Measurements from ENCODE around the gene NDUFA8. TPM values are rescaled to one million over a fixed set of nuclear protein-coding genes. Genes with fewer than 3 reads are reported as not detected.
A peak's percentile ranks its signal among the peaks of the same experiment; 100 is the strongest.

The NDUFA8 gene
- total RNA-seq, 1 experiment from 2014 or later: 70.7 TPM

DNA sequence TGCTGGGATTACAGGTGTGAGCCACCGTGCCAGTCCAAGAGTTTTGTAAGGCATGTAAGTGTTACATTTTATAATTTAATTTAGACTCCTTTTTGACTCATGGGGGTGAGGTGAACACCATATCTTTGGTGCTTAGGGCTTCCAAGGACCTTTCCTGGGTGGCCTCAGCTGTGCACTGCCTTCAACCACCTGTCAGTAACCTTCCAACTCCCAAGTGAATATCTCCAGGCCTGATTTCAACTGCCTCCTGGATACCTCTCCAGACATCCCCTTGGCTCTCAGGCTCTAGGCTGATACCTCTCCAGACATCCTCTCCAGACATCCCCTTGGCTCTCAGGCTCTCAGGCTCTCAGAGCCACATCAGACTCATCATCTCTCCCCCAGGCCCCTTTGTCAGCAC, 35.5 kb downstream of the NDUFA8 start:
- ATAC-seq (no peak), DNase-seq (ENCODE audit: low spot score) (no peak)
- TF ChIP-seq, protein P1, sequence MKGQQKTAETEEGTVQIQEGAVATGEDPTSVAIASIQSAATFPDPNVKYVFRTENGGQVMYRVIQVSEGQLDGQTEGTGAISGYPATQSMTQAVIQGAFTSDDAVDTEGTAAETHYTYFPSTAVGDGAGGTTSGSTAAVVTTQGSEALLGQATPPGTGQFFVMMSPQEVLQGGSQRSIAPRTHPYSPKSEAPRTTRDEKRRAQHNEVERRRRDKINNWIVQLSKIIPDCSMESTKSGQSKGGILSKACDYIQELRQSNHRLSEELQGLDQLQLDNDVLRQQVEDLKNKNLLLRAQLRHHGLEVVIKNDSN (CRISPR knock-in tag; IDR thresholded peaks at IDR 0.05): no peak
- TF ChIP-seq ZNF671 (CRISPR knock-in tag; IDR thresholded peaks at IDR 0.05) (no peak), GABPB1 (CRISPR knock-in tag; IDR thresholded peaks at IDR 0.05) (no peak), TEAD4 (CRISPR knock-in tag; IDR thresholded peaks at IDR 0.05) (no peak), NR3C1 (CRISPR knock-in tag; conservative IDR thresholded peaks at IDR 0.05; ENCODE audit: low read depth) (no peak)
- TF ChIP-seq, protein P2, sequence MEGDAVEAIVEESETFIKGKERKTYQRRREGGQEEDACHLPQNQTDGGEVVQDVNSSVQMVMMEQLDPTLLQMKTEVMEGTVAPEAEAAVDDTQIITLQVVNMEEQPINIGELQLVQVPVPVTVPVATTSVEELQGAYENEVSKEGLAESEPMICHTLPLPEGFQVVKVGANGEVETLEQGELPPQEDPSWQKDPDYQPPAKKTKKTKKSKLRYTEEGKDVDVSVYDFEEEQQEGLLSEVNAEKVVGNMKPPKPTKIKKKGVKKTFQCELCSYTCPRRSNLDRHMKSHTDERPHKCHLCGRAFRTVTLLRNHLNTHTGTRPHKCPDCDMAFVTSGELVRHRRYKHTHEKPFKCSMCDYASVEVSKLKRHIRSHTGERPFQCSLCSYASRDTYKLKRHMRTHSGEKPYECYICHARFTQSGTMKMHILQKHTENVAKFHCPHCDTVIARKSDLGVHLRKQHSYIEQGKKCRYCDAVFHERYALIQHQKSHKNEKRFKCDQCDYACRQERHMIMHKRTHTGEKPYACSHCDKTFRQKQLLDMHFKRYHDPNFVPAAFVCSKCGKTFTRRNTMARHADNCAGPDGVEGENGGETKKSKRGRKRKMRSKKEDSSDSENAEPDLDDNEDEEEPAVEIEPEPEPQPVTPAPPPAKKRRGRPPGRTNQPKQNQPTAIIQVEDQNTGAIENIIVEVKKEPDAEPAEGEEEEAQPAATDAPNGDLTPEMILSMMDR (IDR thresholded peaks at IDR 0.05): no peak
- TF ChIP-seq, protein P3, sequence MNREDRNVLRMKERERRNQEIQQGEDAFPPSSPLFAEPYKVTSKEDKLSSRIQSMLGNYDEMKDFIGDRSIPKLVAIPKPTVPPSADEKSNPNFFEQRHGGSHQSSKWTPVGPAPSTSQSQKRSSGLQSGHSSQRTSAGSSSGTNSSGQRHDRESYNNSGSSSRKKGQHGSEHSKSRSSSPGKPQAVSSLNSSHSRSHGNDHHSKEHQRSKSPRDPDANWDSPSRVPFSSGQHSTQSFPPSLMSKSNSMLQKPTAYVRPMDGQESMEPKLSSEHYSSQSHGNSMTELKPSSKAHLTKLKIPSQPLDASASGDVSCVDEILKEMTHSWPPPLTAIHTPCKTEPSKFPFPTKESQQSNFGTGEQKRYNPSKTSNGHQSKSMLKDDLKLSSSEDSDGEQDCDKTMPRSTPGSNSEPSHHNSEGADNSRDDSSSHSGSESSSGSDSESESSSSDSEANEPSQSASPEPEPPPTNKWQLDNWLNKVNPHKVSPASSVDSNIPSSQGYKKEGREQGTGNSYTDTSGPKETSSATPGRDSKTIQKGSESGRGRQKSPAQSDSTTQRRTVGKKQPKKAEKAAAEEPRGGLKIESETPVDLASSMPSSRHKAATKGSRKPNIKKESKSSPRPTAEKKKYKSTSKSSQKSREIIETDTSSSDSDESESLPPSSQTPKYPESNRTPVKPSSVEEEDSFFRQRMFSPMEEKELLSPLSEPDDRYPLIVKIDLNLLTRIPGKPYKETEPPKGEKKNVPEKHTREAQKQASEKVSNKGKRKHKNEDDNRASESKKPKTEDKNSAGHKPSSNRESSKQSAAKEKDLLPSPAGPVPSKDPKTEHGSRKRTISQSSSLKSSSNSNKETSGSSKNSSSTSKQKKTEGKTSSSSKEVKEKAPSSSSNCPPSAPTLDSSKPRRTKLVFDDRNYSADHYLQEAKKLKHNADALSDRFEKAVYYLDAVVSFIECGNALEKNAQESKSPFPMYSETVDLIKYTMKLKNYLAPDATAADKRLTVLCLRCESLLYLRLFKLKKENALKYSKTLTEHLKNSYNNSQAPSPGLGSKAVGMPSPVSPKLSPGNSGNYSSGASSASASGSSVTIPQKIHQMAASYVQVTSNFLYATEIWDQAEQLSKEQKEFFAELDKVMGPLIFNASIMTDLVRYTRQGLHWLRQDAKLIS (CRISPR knock-in tag; IDR thresholded peaks at IDR 0.05; ENCODE audit: borderline replicate concordance): no peak
- TF ChIP-seq, protein P4, sequence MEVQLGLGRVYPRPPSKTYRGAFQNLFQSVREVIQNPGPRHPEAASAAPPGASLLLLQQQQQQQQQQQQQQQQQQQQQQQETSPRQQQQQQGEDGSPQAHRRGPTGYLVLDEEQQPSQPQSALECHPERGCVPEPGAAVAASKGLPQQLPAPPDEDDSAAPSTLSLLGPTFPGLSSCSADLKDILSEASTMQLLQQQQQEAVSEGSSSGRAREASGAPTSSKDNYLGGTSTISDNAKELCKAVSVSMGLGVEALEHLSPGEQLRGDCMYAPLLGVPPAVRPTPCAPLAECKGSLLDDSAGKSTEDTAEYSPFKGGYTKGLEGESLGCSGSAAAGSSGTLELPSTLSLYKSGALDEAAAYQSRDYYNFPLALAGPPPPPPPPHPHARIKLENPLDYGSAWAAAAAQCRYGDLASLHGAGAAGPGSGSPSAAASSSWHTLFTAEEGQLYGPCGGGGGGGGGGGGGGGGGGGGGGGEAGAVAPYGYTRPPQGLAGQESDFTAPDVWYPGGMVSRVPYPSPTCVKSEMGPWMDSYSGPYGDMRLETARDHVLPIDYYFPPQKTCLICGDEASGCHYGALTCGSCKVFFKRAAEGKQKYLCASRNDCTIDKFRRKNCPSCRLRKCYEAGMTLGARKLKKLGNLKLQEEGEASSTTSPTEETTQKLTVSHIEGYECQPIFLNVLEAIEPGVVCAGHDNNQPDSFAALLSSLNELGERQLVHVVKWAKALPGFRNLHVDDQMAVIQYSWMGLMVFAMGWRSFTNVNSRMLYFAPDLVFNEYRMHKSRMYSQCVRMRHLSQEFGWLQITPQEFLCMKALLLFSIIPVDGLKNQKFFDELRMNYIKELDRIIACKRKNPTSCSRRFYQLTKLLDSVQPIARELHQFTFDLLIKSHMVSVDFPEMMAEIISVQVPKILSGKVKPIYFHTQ (CRISPR knock-in tag; IDR thresholded peaks at IDR 0.05): no peak
- Mint-ChIP-seq H3K4me3 (no peak overlapping the region), H3K9me3 (no peaks in the 10 kb centered on the region), H3K27me3 (ENCODE audit: low read depth) (peaks cover 38% of the 10 kb centered on the region), H3K4me1 (peaks cover 24% of the 10 kb centered on the region), H3K27ac (no peak overlapping the region), H3K36me3 (no peaks in the 10 kb centered on the region)
- ChIA-PET CTCF (interaction anchor here (1.0 to 24.3 kb wide), 32 partner anchors 10 to 578 kb away, joined by 3 to 627 read pairs (median 10); partner anchors contain the start of genes LHX6, MORN5, MRRF and NDUFA8), POLR2A (interaction anchor here (1.9 kb wide), 1 partner anchor 25 kb away, joined by 6 read pairs; no protein-coding TSS in a partner anchor)

DNA sequence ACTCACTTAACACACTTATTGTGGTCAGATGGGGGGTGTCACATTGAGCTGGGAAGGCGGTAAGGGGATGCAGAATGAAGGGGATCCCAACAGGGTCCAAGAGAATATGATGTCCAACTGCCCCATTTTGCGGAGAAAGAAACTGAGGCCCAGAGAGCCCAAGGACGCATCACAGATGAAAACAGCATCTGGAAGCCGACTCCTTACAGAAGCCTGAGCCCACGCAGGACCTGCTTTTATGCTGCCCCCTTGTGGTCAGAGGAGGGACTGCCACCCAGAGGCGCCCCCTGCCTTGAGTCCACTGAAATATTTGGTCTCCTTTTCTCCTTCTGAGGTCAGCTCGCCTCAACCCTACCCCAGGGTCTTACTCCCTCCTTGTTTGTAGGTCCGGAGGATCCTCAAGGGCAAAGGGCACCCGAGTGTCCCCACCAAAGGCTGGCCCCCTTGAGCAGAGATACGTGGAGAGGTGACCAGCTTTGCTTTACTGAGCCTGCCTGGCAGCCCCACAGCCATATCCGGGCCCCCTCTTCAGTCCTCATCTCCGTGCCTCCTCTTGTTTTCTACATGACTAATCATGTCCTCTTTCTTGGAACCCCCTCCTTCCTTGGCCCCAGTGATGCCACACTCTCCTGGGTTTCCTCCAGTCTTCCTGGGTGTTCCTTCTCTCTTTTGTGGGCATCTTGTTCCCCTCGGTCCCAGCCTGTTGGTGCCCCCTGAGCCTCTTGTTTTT, 36.5 kb downstream of the NDUFA8 start:
- CTCF ChIA-PET: interaction anchor here (0.6 to 24.3 kb wide), 39 partner anchors 10 to 676 kb away, joined by 3 to 627 read pairs (median 5); partner anchors contain the start of genes LHX6, MORN5, MRRF and NDUFA8
- ATAC-seq (peak; percentile 40), DNase-seq (ENCODE audit: low spot score) (peak; percentile 86)
- POLR2A ChIA-PET: interaction anchor here (1.9 kb wide), 1 partner anchor 24 kb away, joined by 6 read pairs; no protein-coding TSS in a partner anchor
- Mint-ChIP-seq H3K9me3 (no peaks in the 10 kb centered on the region), H3K27ac (no peak overlapping the region), H3K4me3 (no peak overlapping the region), H3K36me3 (no peaks in the 10 kb centered on the region), H3K27me3 (ENCODE audit: low read depth) (peaks cover 37% of the 10 kb centered on the region), H3K4me1 (peaks cover 24% of the 10 kb centered on the region)
- TF ChIP-seq RORB (CRISPR knock-in tag; IDR thresholded peaks at IDR 0.05): no peak
- no peak for TF ChIP-seq NR1H2 (CRISPR knock-in tag; IDR thresholded peaks at IDR 0.05)
- no peak for TF ChIP-seq FOXJ3 (CRISPR knock-in tag; IDR thresholded peaks at IDR 0.05; ENCODE audit: borderline replicate concordance)
- TF ChIP-seq, protein P5, sequence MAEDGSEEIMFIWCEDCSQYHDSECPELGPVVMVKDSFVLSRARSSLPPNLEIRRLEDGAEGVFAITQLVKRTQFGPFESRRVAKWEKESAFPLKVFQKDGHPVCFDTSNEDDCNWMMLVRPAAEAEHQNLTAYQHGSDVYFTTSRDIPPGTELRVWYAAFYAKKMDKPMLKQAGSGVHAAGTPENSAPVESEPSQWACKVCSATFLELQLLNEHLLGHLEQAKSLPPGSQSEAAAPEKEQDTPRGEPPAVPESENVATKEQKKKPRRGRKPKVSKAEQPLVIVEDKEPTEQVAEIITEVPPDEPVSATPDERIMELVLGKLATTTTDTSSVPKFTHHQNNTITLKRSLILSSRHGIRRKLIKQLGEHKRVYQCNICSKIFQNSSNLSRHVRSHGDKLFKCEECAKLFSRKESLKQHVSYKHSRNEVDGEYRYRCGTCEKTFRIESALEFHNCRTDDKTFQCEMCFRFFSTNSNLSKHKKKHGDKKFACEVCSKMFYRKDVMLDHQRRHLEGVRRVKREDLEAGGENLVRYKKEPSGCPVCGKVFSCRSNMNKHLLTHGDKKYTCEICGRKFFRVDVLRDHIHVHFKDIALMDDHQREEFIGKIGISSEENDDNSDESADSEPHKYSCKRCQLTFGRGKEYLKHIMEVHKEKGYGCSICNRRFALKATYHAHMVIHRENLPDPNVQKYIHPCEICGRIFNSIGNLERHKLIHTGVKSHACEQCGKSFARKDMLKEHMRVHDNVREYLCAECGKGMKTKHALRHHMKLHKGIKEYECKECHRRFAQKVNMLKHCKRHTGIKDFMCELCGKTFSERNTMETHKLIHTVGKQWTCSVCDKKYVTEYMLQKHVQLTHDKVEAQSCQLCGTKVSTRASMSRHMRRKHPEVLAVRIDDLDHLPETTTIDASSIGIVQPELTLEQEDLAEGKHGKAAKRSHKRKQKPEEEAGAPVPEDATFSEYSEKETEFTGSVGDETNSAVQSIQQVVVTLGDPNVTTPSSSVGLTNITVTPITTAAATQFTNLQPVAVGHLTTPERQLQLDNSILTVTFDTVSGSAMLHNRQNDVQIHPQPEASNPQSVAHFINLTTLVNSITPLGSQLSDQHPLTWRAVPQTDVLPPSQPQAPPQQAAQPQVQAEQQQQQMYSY (CRISPR knock-in tag; IDR thresholded peaks at IDR 0.05): no peak
- TF ChIP-seq, protein P6, sequence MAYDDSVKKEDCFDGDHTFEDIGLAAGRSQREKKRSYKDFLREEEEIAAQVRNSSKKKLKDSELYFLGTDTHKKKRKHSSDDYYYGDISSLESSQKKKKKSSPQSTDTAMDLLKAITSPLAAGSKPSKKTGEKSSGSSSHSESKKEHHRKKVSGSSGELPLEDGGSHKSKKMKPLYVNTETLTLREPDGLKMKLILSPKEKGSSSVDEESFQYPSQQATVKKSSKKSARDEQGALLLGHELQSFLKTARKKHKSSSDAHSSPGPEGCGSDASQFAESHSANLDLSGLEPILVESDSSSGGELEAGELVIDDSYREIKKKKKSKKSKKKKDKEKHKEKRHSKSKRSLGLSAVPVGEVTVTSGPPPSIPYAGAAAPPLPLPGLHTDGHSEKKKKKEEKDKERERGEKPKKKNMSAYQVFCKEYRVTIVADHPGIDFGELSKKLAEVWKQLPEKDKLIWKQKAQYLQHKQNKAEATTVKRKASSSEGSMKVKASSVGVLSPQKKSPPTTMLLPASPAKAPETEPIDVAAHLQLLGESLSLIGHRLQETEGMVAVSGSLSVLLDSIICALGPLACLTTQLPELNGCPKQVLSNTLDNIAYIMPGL (CRISPR knock-in tag; IDR thresholded peaks at IDR 0.05): 0 out of 2 replicates have a peak, but pooled peaks have one; percentile 40
- no peak for TF ChIP-seq RELA (CRISPR knock-in tag; IDR thresholded peaks at IDR 0.05; ENCODE audit: borderline replicate concordance)
- peak; percentile 57; the same call in 1 of the 2 replicates for TF ChIP-seq GTF2I (CRISPR knock-in tag; conservative IDR thresholded peaks at IDR 0.05)
- TF ChIP-seq, protein P2 (IDR thresholded peaks at IDR 0.05): peak; percentile 99

All from WTC11 (cell line).